Measurements from ENCODE around the gene DCD. TPM values are rescaled to one million over a fixed set of nuclear protein-coding genes. Genes with fewer than 3 reads are reported as not detected.

The DCD gene
- total and polyA plus RNA-seq, 2 of the 8 experiments (the other 6 are each of a cell fraction or from before 2014, with no cell fraction given): not detected

DNA sequence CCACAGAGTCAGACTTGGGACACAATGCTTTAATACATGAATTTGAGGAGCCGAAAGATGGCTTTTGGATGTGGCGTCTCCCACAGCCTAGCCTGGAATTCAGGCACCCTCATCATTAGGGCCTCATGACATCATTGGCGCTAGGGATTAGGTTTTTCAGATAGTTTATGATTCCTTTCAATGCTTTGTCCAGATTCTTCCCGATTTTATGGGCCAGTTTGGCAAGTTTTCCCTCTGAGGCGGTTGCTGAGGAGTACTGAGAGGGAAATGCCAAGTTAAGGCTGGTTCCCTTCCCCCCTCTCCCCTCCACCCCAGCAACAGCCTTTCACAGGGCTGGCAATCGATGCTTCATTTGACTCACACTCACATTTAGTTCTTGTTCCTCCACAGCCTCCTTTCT lies 40.0 kb downstream of the DCD start (continued):
- no peak for TF ChIP-seq RXRA (IDR thresholded peaks at IDR 0.05; ENCODE audit: insufficient read depth, low read depth, low read length)
- no peak for TF ChIP-seq TEAD4 (IDR thresholded peaks at IDR 0.05; ENCODE audit: low read depth, low read length)
- TF ChIP-seq ZNF274 (IDR thresholded peaks at IDR 0.05; ENCODE audit: borderline replicate concordance, extremely low read depth, low read length): no peak
